C4-2B (cell line): Measurements from ENCODE around the gene KRTAP10-3.

Experiments used
- CTCF ChIP-seq: fragments of 450-650 bp; conservative IDR thresholded peaks from 2 replicates; pipeline ENCODE4 v1.5.1; 2017; ENCODE audit warnings: mild to moderate bottlenecking
- ZFX ChIP-seq: fragments of 450-650 bp; IDR thresholded peaks from 2 replicates; pipeline ENCODE4 v1.6.1; 2017

- TF ChIP-seq CTCF (no peak), ZFX (no peak)
Observed at GRCh38 chr21:44594406-44594916, 35.9 kb upstream of the KRTAP10-3 start.
